ENCODE results near the gene MGAT5. TPM values are rescaled to one million over a fixed set of nuclear protein-coding genes. Genes with fewer than 3 reads are reported as not detected.

The MGAT5 gene
- total RNA-seq, 1 donor from 2014 or later = 30.0 TPM

GRCh38 chr2:134391751-134392160 lies 137.9 kb downstream of the MGAT5 start:
- Mint-ChIP-seq H3K36me3 (ENCODE audit: low read depth) (no peaks in the 10 kb centered on the region), H3K27ac (ENCODE audit: unreplicated experiment) (no peak overlapping the region), H3K4me1 (ENCODE audit: low read depth) (no peaks in the 10 kb centered on the region), H3K4me3 (ENCODE audit: unreplicated experiment) (no peak overlapping the region), H3K27me3 (ENCODE audit: low read depth) (no peaks in the 10 kb centered on the region), H3K9me3 (ENCODE audit: low read depth) (no peaks in the 10 kb centered on the region)
- no peak for DNase-seq (ENCODE audit: low spot score)
- no peak for TF ChIP-seq CTCF (IDR thresholded peaks at IDR 0.05)

GRCh38 chr2:134392442-134393074 lies 138.7 kb downstream of the MGAT5 start:
- no peak overlapping the region for H3K27ac Mint-ChIP-seq (ENCODE audit: unreplicated experiment)
- no peaks in the 10 kb centered on the region for H3K27me3 Mint-ChIP-seq (ENCODE audit: low read depth)
- H3K4me3 Mint-ChIP-seq (ENCODE audit: unreplicated experiment) = no peak overlapping the region
- no peaks in the 10 kb centered on the region for H3K9me3 Mint-ChIP-seq (ENCODE audit: low read depth)
- no peaks in the 10 kb centered on the region for H3K36me3 Mint-ChIP-seq (ENCODE audit: low read depth)
- TF ChIP-seq CTCF (IDR thresholded peaks at IDR 0.05) = no peak
- no peaks in the 10 kb centered on the region for H3K4me1 Mint-ChIP-seq (ENCODE audit: low read depth)
- DNase-seq (ENCODE audit: low spot score) = no peak

GRCh38 chr2:134393075-134393461 lies 139.2 kb downstream of the MGAT5 start:
- Mint-ChIP-seq H3K4me1 (ENCODE audit: low read depth) (no peaks in the 10 kb centered on the region), H3K27ac (ENCODE audit: unreplicated experiment) (no peak overlapping the region), H3K4me3 (ENCODE audit: unreplicated experiment) (no peak overlapping the region), H3K9me3 (ENCODE audit: low read depth) (no peaks in the 10 kb centered on the region), H3K27me3 (ENCODE audit: low read depth) (no peaks in the 10 kb centered on the region), H3K36me3 (ENCODE audit: low read depth) (no peaks in the 10 kb centered on the region)
- no peak for TF ChIP-seq CTCF (IDR thresholded peaks at IDR 0.05)
- no peak for DNase-seq (ENCODE audit: low spot score)

GRCh38 chr2:134395779-134396178 lies 141.9 kb downstream of the MGAT5 start:
- no peaks in the 10 kb centered on the region for H3K36me3 Mint-ChIP-seq (ENCODE audit: low read depth)
- no peak for TF ChIP-seq CTCF (IDR thresholded peaks at IDR 0.05)
- no peaks in the 10 kb centered on the region for H3K9me3 Mint-ChIP-seq (ENCODE audit: low read depth)
- H3K4me3 Mint-ChIP-seq (ENCODE audit: unreplicated experiment) = no peak overlapping the region
- DNase-seq (ENCODE audit: low spot score) = no peak
- H3K4me1 Mint-ChIP-seq (ENCODE audit: low read depth) = peaks cover 4% of the 10 kb centered on the region
- no peaks in the 10 kb centered on the region for H3K27me3 Mint-ChIP-seq (ENCODE audit: low read depth)
- H3K27ac Mint-ChIP-seq (ENCODE audit: unreplicated experiment) = no peak overlapping the region

GRCh38 chr2:134396493-134396892 lies 142.6 kb downstream of the MGAT5 start:
- H3K4me1 Mint-ChIP-seq (ENCODE audit: low read depth) = peaks cover 11% of the 10 kb centered on the region
- H3K27ac Mint-ChIP-seq (ENCODE audit: unreplicated experiment) = peak overlapping the region; percentile 28
- DNase-seq (ENCODE audit: low spot score) = no peak
- H3K9me3 Mint-ChIP-seq (ENCODE audit: low read depth) = no peaks in the 10 kb centered on the region
- no peaks in the 10 kb centered on the region for H3K36me3 Mint-ChIP-seq (ENCODE audit: low read depth)
- no peak for TF ChIP-seq CTCF (IDR thresholded peaks at IDR 0.05)
- H3K27me3 Mint-ChIP-seq (ENCODE audit: low read depth) = no peaks in the 10 kb centered on the region
- no peak overlapping the region for H3K4me3 Mint-ChIP-seq (ENCODE audit: unreplicated experiment)

Measured in chondrocyte (in vitro differentiated cells).